Retina (tissue), 1 donor: ENCODE results near the gene TBATA.
A peak's percentile ranks its signal among the peaks of the same experiment; 100 is the strongest.

Experiments
- DNase-seq: peaks from one replicate; pipeline ENCODE4 v3.0.0-alpha.2; 2016

Gene TBATA

GRCh38 chr10:70785190-70785589, at the start of gene TBATA:
TBATA (minus strand) TSS chr10:70785377; CDS start chr10:70783379, 1,998 bp downstream.
- DNase-seq: no peak

- no peak for DNase-seq
Observed at GRCh38 chr10:70834441-70835151, 49.4 kb upstream of the TBATA start.

GRCh38 chr10:70834021-70834420, 48.8 kb upstream of the TBATA start:
- no peak for DNase-seq

GRCh38 chr10:70833601-70834000, 48.4 kb upstream of the TBATA start:
- no peak for DNase-seq

GRCh38 chr10:70832852-70833528, 47.8 kb upstream of the TBATA start:
- no peak for DNase-seq

- no peak for DNase-seq
Observed at GRCh38 chr10:70832221-70832620, 47.0 kb upstream of the TBATA start.

- no peak for DNase-seq
Observed at GRCh38 chr10:70830164-70830563, 45.0 kb upstream of the TBATA start.

GRCh38 chr10:70829543-70829942, 44.4 kb upstream of the TBATA start:
- DNase-seq: no peak

GRCh38 chr10:70828923-70829322, 43.7 kb upstream of the TBATA start:
- DNase-seq: no peak

- DNase-seq: no peak
Observed at GRCh38 chr10:70827086-70827757, 42.0 kb upstream of the TBATA start.

GRCh38 chr10:70822076-70822820, 37.1 kb upstream of the TBATA start:
- DNase-seq: no peak

- DNase-seq: no peak
Observed at GRCh38 chr10:70820976-70821750, 36.0 kb upstream of the TBATA start.

GRCh38 chr10:70816220-70816894, 31.2 kb upstream of the TBATA start:
- peak; percentile 83 for DNase-seq

- peak; percentile 92 for DNase-seq
Observed at GRCh38 chr10:70815504-70816219, 30.5 kb upstream of the TBATA start, which contains the start of gene SGPL1. SGPL1 (plus strand) TSS chr10:70815948; CDS start chr10:70816854, 906 bp downstream.

- no peak for DNase-seq
Observed at GRCh38 chr10:70814126-70814525, 28.9 kb upstream of the TBATA start.

- DNase-seq: no peak
Observed at GRCh38 chr10:70812814-70813213, 27.6 kb upstream of the TBATA start.

- no peak for DNase-seq
Observed at GRCh38 chr10:70811881-70812280, 26.7 kb upstream of the TBATA start.

- no peak for DNase-seq
Observed at GRCh38 chr10:70810967-70811366, 25.8 kb upstream of the TBATA start.

- DNase-seq: no peak
Observed at GRCh38 chr10:70809726-70810125, 24.5 kb upstream of the TBATA start.

- no peak for DNase-seq
Observed at GRCh38 chr10:70809011-70809611, 23.9 kb upstream of the TBATA start.

- DNase-seq: no peak
Observed at GRCh38 chr10:70807556-70807955, 22.4 kb upstream of the TBATA start.
